ENCODE results near the gene ABTB2.

Gene ABTB2

DNA sequence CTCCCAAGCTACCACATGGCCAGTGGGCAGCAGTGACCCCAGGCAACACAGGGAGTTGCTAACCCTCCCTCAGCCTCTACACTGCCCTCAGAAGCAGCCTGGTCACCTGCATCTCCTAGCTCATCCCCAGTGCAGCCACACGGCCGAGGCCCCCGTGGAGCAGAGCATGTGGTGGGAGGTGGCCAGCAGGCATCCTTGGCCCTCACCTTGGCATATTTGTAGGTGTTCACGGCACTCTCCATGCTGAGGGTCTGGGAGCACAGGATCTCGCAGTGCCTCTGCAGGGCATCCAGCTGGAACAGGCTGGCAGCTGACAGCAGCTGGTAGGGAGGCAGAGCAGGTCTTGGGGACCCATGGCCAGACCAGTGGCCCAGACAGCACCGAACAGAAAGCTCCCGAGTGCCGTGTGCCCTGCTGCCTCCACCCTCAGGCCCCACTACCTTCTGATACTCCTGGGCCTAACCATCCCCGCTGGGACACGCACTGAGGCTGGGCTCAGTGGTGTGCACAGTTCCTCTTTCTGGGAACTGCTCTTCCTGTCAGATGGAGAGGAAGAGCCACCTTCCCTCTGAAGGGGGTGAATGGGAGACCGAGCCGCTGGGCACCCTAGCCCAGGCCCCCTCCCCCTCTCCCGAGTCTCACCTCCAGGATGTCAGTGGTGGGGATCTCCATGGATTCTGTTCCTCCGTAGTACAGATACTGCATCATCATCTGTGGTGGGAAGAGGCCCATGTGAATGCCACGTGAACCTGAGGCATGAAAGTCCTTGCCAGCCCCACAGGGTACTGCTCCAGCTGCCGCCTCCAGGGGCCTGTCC lies 203.5 kb downstream of the ABTB2 start:
- ChIA-PET CTCF (no interaction called here), POLR2A (ENCODE audit: low non-redundant PET) (no interaction called here)
- H3K27ac ChIP-seq: peak overlapping the region; percentile 21; the same call in 1 of the 2 replicates
- TF ChIP-seq CTCF (conservative IDR thresholded peaks at IDR 0.05; ENCODE audit: low read depth): no peak
- DNase-seq (ENCODE audit: low spot score): no peak

GRCh38 chr11:34151916-34152845 lies 205.6 kb downstream of the ABTB2 start:
- H3K27ac ChIP-seq: peak overlapping the region; percentile 21; the same call in 1 of the 2 replicates
- no peak for TF ChIP-seq CTCF (conservative IDR thresholded peaks at IDR 0.05; ENCODE audit: low read depth)
- ChIA-PET POLR2A (ENCODE audit: low non-redundant PET) (no interaction called here), CTCF (no interaction called here)
- no peak for DNase-seq (ENCODE audit: low spot score)

GRCh38 chr11:34151166-34151565 lies 206.6 kb downstream of the ABTB2 start:
- CTCF ChIA-PET: no interaction called here
- POLR2A ChIA-PET (ENCODE audit: low non-redundant PET): no interaction called here
- no peak overlapping the region for H3K27ac ChIP-seq
- no peak for DNase-seq (ENCODE audit: low spot score)
- TF ChIP-seq CTCF (conservative IDR thresholded peaks at IDR 0.05; ENCODE audit: low read depth): no peak

DNA sequence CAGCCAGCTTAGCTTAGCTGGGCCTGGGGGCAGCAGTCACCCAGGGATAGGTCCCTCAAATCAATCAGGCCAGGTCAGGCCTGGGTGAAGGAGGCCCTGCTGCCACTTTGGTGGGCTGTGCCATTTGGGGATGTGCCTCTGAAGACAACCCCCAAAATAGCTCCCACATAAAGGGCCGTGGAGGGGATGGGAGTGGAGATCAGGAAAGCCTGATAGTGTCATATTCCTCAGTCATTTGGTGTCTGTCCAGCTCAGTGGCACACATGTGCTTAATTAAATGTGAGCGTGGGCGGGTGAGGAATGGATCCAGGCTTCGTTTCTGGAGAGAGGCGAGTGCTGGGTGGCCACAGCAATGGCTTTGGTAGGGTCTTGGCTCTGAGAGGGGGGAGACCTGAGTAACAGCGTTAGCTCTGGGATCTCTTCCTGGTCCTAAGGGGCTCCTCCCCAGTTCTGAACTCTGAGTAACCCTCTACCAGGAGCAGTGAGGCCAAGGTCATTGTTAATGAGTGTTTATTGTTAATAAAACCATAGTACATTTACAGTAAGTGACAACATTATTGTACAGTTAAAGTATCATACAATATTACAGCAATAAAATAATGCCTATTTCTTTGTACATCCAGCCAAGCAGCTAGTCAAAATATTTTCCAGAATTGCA lies 207.2 kb downstream of the ABTB2 start:
- POLR2A ChIA-PET (ENCODE audit: low non-redundant PET): no interaction called here
- no peak for DNase-seq (ENCODE audit: low spot score)

GRCh38 chr11:34149786-34150185 lies 208.0 kb downstream of the ABTB2 start:
- POLR2A ChIA-PET (ENCODE audit: low non-redundant PET): no interaction called here
- CTCF ChIA-PET: interaction anchor here (0.6 to 1.1 kb wide), 3 partner anchors 43 to 314 kb away, joined by 3 read pairs; no protein-coding TSS in a partner anchor
- DNase-seq (ENCODE audit: low spot score): no peak
- H3K27ac ChIP-seq: no peak overlapping the region
- TF ChIP-seq CTCF (conservative IDR thresholded peaks at IDR 0.05; ENCODE audit: low read depth): peak; percentile 29

More for the DNA sequence above, 207.2 kb downstream of the ABTB2 start:
- peak overlapping the region; percentile 11; the same call in 1 of the 2 replicates for H3K27ac ChIP-seq
- CTCF ChIA-PET: interaction anchor here (0.6 to 1.1 kb wide), 5 partner anchors 24 to 315 kb away, joined by 3 read pairs; partner anchors contain the start of gene ABTB2
- no peak for TF ChIP-seq CTCF (conservative IDR thresholded peaks at IDR 0.05; ENCODE audit: low read depth)

DNA sequence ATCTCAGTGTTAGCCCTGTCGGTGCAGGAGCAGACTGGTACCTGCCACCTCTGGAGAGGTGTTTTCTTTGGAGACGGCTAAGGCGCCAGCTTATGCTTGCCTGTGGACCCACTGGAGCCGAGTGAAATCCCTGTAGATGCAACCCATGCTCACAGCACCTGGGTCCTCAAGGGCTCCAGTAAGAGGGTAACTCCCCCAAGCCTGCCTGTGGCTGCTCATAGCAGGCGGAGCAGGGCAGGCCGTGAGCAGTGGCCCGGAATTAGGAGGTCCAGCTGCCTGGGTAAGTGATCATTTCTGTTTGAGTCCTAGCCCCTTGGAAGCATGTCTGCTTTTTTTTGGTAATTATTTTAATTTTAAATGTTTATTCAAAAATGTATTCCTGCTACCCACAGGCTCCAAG lies 208.5 kb downstream of the ABTB2 start:
- no peak for DNase-seq (ENCODE audit: low spot score)
- CTCF ChIA-PET: no interaction called here
- no peak for TF ChIP-seq CTCF (conservative IDR thresholded peaks at IDR 0.05; ENCODE audit: low read depth)
- peak overlapping the region; percentile 11; the same call in 1 of the 2 replicates for H3K27ac ChIP-seq
- POLR2A ChIA-PET (ENCODE audit: low non-redundant PET): no interaction called here
